ENCODE measurements around the gene ST8SIA2.

The ST8SIA2 gene

GRCh38 chr15:92362001-92362350 is 31.7 kb upstream of the ST8SIA2 start:
- CTCF ChIA-PET, result no interaction called here
- POLR2A ChIA-PET, result no interaction called here
- TF ChIP-seq CTCF (IDR thresholded peaks at IDR 0.05; ENCODE audit: control extremely low read depth, extremely low read depth, low read depth, missing control alignments), result no peak
- DNase-seq (ENCODE audit: extremely low spot score), result no peak

DNA sequence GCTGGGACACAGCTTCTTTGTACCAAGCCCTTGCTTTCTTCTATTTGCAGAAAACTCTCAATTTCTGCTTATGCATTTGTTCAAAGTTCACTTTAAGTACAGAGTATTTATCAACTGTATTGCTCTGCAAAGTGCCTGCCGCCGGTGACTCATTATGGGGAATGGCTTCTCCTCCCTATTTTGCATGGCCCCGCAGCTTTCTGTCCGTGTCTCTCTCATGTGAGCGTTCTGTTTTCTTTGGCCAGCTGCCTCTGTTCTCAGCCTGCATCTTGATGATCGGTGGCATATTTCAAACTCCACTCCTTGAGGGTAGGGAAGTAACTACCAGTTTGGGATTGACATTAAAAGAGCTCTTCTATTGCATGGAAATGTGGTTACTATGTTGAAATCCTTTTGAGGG is 28.6 kb upstream of the ST8SIA2 start:
- ChIA-PET CTCF (no interaction called here), POLR2A (no interaction called here)
- no peak for TF ChIP-seq CTCF (IDR thresholded peaks at IDR 0.05; ENCODE audit: control extremely low read depth, extremely low read depth, low read depth, missing control alignments)
- no peak for DNase-seq (ENCODE audit: extremely low spot score)

DNA sequence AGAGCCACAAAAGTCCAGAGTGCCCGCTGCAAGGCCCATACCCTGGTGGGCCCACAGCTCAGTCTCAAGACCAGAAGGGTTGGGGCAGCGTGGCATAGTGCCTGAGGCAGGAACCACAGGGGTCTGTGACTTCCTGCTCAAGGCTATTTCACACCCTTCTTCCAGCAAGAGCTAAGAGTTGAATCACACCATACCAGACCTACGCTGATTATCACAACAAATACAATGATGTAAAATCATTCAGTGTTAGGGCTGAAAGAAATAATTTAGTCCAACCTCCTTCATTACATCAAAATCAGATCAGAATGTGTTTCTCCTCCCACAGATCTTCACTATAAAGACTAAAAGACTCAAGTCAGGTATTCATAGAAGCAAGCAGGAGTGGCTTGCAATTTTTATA is 27.8 kb upstream of the ST8SIA2 start:
- ChIA-PET POLR2A (no interaction called here), CTCF (no interaction called here)
- TF ChIP-seq CTCF (IDR thresholded peaks at IDR 0.05; ENCODE audit: control extremely low read depth, extremely low read depth, low read depth, missing control alignments), result no peak
- DNase-seq (ENCODE audit: extremely low spot score), result no peak

DNA sequence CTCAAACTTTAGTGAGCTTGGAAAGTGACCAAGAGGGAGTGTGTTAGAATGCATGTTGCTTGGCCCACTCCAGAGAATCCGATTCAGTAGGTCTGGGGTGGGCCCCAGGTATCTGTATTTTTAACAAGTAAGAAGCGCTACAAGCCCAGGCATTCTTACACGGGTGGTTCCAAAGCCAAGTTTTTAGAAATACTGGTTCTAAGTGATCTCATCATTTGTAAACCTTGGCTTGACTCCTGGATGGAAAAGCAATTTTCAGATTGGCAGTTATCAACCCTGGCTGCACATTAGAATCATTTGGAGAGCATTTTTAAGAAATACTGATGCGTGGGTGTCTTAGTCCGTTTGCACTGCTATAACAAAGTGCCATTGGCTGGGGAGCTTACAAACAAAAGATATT is 27.3 kb upstream of the ST8SIA2 start:
- CTCF ChIA-PET, result no interaction called here
- POLR2A ChIA-PET, result no interaction called here
- TF ChIP-seq CTCF (IDR thresholded peaks at IDR 0.05; ENCODE audit: control extremely low read depth, extremely low read depth, low read depth, missing control alignments), result no peak
- DNase-seq (ENCODE audit: extremely low spot score), result no peak

- no peak for DNase-seq (ENCODE audit: extremely low spot score)
- ChIA-PET POLR2A (no interaction called here), CTCF (no interaction called here)
- no peak for TF ChIP-seq CTCF (IDR thresholded peaks at IDR 0.05; ENCODE audit: control extremely low read depth, extremely low read depth, low read depth, missing control alignments)
Observed at GRCh38 chr15:92375057-92375456, 18.6 kb upstream of the ST8SIA2 start.

DNA sequence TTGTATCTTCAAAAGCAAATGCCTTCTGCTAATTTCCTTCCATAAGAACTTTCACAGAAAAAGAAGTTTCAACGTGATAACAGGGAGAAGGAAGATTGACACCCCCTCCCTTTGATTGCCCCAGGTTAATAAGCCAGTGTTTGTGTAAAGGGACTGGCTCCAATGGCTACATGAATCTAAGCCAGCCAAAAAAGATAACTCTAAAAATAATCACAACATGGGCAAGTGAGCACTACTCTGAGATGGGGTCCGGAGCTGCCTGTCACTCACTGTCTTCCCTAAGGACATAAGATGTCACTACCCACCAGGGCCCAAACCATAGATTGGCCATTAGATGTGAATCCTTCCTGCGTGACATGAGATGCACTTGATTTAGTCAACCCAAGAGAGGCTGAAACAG is 17.6 kb upstream of the ST8SIA2 start:
- ChIA-PET POLR2A (no interaction called here), CTCF (no interaction called here)
- no peak for DNase-seq (ENCODE audit: extremely low spot score)
- no peak for TF ChIP-seq CTCF (IDR thresholded peaks at IDR 0.05; ENCODE audit: control extremely low read depth, extremely low read depth, low read depth, missing control alignments)

DNA sequence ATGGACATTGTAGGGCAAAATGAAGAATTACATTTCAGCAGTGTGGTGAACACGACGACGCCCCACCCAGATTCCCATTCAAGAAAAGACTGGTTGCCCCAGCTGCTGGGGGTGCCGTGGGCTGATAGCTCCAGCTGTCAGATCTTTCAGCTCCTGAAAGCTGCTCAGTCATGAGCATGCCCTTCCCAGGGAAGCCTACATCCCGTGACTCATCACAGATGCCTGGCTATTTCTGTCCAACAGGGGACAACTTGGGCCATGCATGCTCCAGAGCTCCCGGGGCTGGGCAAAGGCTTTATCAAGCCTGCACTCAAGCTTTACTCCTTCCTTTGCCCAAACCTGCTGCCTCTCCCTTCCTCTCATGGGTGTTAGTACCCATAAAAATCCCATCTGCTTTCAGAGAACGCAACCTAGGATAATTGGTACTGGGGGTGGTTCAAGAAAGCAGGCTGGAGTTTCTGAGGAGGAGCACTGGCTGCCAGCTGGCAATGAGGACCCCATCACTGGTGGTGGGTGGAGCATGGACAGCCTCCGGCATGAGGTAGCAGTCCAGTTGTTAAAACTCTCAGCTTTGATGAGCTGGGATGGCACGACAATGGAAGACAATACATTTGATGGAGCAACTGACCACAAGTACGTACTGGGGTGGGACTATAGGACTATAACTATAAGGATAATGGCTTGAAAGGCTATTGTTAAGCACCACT is 16.4 kb upstream of the ST8SIA2 start:
- DNase-seq (ENCODE audit: extremely low spot score), result no peak
- POLR2A ChIA-PET, result no interaction called here
- CTCF ChIA-PET, result interaction anchor here (0.8 to 1.7 kb wide), 2 partner anchors 12 to 279 kb away, joined by 3 read pairs; no protein-coding TSS in a partner anchor

More for the DNA sequence above, 16.4 kb upstream of the ST8SIA2 start:
- TF ChIP-seq CTCF (IDR thresholded peaks at IDR 0.05; ENCODE audit: control extremely low read depth, extremely low read depth, low read depth, missing control alignments), result no peak
